ENCODE results near the gene BBIP1.

Gene BBIP1

GRCh38 chr10:110861930-110862649 lies 56.9 kb downstream of the BBIP1 start:
- DNase-seq = peak; percentile 91

DNA sequence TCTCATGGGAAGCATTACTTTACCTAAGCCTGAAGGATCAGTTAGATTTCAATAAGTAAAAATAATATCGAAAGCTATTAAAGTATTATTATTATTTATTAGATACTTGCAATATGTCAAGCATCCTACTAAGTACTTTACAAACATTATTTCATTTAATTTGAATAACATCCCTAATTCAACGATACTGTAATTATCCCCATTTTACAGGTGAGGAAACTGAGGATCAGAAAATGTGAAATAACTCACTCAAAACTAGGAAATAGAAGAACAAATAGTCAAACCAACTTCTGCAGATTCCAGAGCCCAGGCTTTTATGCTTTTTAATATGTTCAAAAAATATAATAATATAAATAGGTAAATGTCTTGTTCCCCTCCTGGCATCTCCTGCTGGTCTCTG lies 57.5 kb downstream of the BBIP1 start:
- DNase-seq = no peak

DNA sequence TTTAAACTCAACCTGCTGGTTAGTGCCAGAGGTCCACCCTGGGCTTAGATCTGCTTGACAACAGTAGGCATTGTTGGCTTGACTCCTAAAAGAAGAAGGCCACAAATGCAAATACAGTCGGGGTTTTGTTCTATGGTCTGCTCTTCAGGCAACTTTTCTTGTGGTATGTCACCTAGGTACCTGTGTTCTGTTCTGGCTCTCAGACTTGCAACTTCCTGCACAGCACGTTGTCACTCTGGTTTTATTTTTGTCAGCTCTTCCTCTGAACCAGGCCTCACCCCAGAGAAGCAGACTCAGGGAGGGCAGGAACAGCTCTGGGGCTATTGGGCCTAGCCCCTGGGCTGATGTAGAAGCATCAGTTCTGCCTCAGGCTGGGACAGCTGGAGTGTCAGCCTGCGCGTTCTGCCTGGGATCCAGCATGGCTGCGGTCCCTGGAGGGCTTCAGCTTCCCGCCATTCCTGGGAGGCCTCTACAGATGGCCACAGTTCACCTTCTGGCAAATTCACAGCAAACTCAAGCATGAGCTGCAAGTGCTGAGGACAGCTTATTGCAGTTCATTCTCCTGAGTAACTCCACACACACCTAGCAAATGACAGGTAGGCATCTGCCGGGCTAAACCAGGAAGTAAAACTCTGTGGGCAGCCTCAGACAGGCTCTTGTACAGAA lies 58.3 kb downstream of the BBIP1 start:
- DNase-seq = no peak

DNA sequence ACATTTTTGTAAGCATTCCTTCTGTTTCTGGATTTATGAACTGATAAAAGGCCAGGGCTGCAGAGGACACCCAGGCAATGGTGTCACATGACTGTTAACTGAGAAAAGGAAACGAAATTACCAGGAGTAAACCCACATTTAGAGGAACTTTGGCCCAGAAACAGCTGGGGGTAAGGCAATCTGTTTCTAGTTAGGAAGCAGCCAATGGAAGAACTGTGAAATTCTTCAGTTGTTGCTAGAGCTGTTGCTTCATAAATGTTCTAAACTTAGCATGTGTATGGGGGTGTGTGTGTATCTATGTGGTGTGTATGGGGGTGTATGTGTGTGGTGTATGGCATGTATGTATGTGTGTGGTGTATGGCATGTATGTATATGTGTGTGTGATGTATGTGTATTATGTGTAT lies 59.0 kb downstream of the BBIP1 start:
- peak; percentile 85 for DNase-seq

- DNase-seq = peak; percentile 67
Measured at GRCh38 chr10:110859206-110859972, 59.6 kb downstream of the BBIP1 start.

GRCh38 chr10:110858297-110858934 lies 60.6 kb downstream of the BBIP1 start:
- DNase-seq = no peak

DNA sequence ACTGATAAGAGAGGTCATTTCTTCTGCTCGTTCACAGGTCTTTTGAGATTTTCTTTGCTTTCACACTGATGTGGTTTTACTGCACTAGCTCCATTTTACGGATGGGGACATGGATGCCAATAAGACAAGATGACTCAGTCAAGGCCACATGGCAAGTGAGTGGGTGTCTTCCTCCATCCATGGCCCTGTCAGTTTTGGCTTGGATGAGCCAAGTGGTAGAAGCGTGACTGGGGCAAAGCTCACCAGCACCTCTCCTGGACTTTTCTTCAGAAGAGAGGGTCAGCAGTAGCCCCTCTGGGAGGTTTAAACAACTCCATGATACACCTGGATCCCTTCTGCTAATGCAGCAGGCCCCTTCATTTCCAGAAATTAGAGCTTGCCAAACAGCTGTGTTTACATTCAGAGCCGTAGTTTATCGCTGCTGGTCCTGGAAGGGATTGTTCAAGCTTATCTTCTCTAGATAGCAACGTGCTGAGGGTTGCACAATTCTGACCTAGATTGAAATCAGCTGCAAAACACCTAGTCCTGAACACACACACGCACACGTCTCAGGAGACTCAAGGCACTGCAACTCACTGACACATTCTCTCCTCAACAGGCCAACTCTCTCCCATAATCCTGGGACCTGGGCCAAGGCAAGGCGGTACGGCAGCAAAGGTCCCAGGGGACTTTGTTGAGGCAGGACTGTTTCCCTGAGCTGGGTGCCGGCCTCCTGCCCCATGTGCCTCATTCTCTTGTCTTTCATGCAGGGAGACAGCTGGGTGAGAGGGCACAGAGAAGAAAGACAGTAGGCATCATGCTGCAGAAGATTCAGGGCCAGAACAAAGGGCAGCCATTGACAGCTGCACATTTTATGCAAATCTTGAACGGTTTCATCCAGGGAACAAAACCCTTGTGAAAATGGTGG lies 61.5 kb downstream of the BBIP1 start:
- peak; percentile 61 for DNase-seq

GRCh38 chr10:110853921-110854605 lies 64.9 kb downstream of the BBIP1 start:
- DNase-seq = no peak

DNA sequence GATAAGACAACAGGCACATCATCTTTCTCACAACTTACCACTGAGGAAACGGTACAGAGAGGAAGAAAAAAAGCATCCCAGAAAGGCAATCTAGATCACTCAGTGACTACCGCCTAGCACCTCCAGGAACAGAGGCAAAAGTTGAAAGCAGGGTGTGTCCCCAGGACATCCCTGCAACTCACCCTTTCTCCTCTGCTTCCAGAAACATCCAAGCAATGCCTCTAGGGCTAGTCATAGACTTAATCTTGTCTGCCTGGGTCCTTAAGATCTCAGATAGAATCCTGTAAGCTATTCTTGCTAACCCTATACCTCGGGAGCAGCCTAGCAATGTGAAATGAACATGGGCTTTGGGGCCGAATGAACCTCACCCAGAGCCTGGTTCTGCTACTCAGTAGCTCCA lies 66.0 kb downstream of the BBIP1 start:
- no peak for DNase-seq

GRCh38 chr10:110852255-110852896 lies 66.6 kb downstream of the BBIP1 start:
- DNase-seq = no peak

- DNase-seq = peak; percentile 42
Measured at GRCh38 chr10:110851020-110851612, 67.9 kb downstream of the BBIP1 start.

- no peak for DNase-seq
Measured at GRCh38 chr10:110850099-110850498, 68.9 kb downstream of the BBIP1 start.

Measured in suppressor macrophage treated with lipopolysaccharide for 4 hours (primary cell).